RWPE1 (cell line): ENCODE measurements around the gene FSIP1.

Source experiments
- CTCF ChIA-PET: fragments of 350-600 bp; sonication (Branson Sonifier 250); formaldehyde crosslinking; extraction: SDS; loops from one replicate; lab custom pipeline; 2021; lab: Yijun Ruan, JAX
- POLR2A ChIA-PET: fragments of 400-600 bp; formaldehyde crosslinking; extraction: SDS; loops from one replicate; lab custom pipeline; 2020; ENCODE audit warnings: antibody characterized with exemption; ENCODE audit not compliant: low non-redundant PET; lab: Yijun Ruan, JAX
- DNase-seq: peaks from one replicate; pipeline ENCODE4 v3.0.0; 2012; ENCODE audit warnings: low spot score
- H3K27ac ChIP-seq: fragments of 450-650 bp; 2 replicates; pipeline ENCODE4 v1.5.1; 2017
- CTCF ChIP-seq: fragments of 450-650 bp; conservative IDR thresholded peaks from 2 replicates; pipeline ENCODE4 v1.5.1; 2017; ENCODE audit warnings: low read depth, mild to moderate bottlenecking

Gene FSIP1

GRCh38 chr15:39599871-39600270, 182.8 kb downstream of the FSIP1 start:
- TF ChIP-seq CTCF, result no peak
- ChIA-PET POLR2A (no interaction called here), CTCF (interaction anchor here (0.8 to 1.1 kb wide), 2 partner anchors 162 to 1036 kb away, joined by 3 to 4 read pairs; no protein-coding TSS in a partner anchor)
- no peak overlapping the region for H3K27ac ChIP-seq
- DNase-seq, result no peak

- H3K27ac ChIP-seq, result peak overlapping the region; percentile 57
- CTCF ChIA-PET, result interaction anchor here (0.8 to 1.1 kb wide), 2 partner anchors 162 to 1035 kb away, joined by 3 to 4 read pairs; no protein-coding TSS in a partner anchor
- no peak for DNase-seq
- TF ChIP-seq CTCF, result no peak
- POLR2A ChIA-PET, result no interaction called here
Measured at GRCh38 chr15:39598958-39599845, 183.4 kb downstream of the FSIP1 start.

GRCh38 chr15:39598186-39598850, 184.3 kb downstream of the FSIP1 start:
- H3K27ac ChIP-seq, result peak overlapping the region; percentile 57

GRCh38 chr15:39597751-39598185, 184.9 kb downstream of the FSIP1 start:
- ChIA-PET CTCF (no interaction called here), POLR2A (no interaction called here)
- TF ChIP-seq CTCF, result no peak
- no peak overlapping the region for H3K27ac ChIP-seq
- DNase-seq, result no peak

More at GRCh38 chr15:39598186-39598850, 184.3 kb downstream of the FSIP1 start:
- ChIA-PET POLR2A (no interaction called here), CTCF (no interaction called here)
- TF ChIP-seq CTCF, result no peak
- DNase-seq, result no peak

- TF ChIP-seq CTCF, result no peak
- no peak for DNase-seq
- H3K27ac ChIP-seq, result no peak overlapping the region
- ChIA-PET POLR2A (no interaction called here), CTCF (interaction anchor here (0.6 kb wide), 1 partner anchor 780 kb away, joined by 3 read pairs; no protein-coding TSS in a partner anchor)
Measured at GRCh38 chr15:39597336-39597735, 185.3 kb downstream of the FSIP1 start.

GRCh38 chr15:39596358-39597051, 186.1 kb downstream of the FSIP1 start:
- no peak for TF ChIP-seq CTCF
- no peak for DNase-seq
- ChIA-PET POLR2A (no interaction called here), CTCF (interaction anchor here (0.6 to 1.0 kb wide), 3 partner anchors 12 to 779 kb away, joined by 3 to 4 read pairs (median 3); no protein-coding TSS in a partner anchor)
- H3K27ac ChIP-seq, result no peak overlapping the region
